Activated naive CD4-positive, alpha-beta T cell treated with anti-CD3 and anti-CD28 coated beads, Interleukin-2, amount 50 U/mL, for 24 hours (primary cell): ENCODE measurements around the gene NHP2.
"Not testable (repeated sequence)": the region's sequence is repeated elsewhere in the genome, so short reads cannot be mapped to it uniquely, and the experiment has no call there.

Experiments used
- H3K27ac Mint-ChIP-seq: one replicate; pipeline ENCODE4 v1.8.0; 2021; ENCODE audit warnings: mild to moderate bottlenecking, mixed read lengths
- H3K27me3 Mint-ChIP-seq: one replicate; pipeline ENCODE4 v1.8.0; 2021; ENCODE audit warnings: mixed read lengths
- H3K36me3 Mint-ChIP-seq: one replicate; pipeline ENCODE4 v1.8.0; 2021; ENCODE audit warnings: mixed read lengths
- H3K4me1 Mint-ChIP-seq: one replicate; pipeline ENCODE4 v1.8.0; 2021; ENCODE audit warnings: mixed read lengths
- H3K4me3 Mint-ChIP-seq: one replicate; pipeline ENCODE4 v1.8.0; 2021; ENCODE audit warnings: mild to moderate bottlenecking, mixed read lengths
- H3K9me3 Mint-ChIP-seq: one replicate; pipeline ENCODE4 v1.8.0; 2021; ENCODE audit warnings: mixed read lengths

NHP2 gene

GRCh38 chr5:178127300-178128009, 26.2 kb downstream of the NHP2 start:
- H3K27ac Mint-ChIP-seq, H3K4me1 Mint-ChIP-seq: not testable (repeated sequence)

GRCh38 chr5:178126556-178126955, 27.1 kb downstream of the NHP2 start:
- peaks cover 6% of the 10 kb centered on the region for H3K4me1 Mint-ChIP-seq
- H3K36me3 Mint-ChIP-seq, result no peaks in the 10 kb centered on the region
- no peaks in the 10 kb centered on the region for H3K9me3 Mint-ChIP-seq
- no peak overlapping the region for H3K27ac Mint-ChIP-seq
- H3K27me3 Mint-ChIP-seq, result no peaks in the 10 kb centered on the region
- no peak overlapping the region for H3K4me3 Mint-ChIP-seq

More at GRCh38 chr5:178127300-178128009, 26.2 kb downstream of the NHP2 start:
- H3K4me3 Mint-ChIP-seq, H3K27me3 Mint-ChIP-seq, H3K9me3 Mint-ChIP-seq, H3K36me3 Mint-ChIP-seq: not testable (repeated sequence)

GRCh38 chr5:178125253-178125906, 28.3 kb downstream of the NHP2 start:
- peaks cover 11% of the 10 kb centered on the region for H3K4me1 Mint-ChIP-seq
- no peaks in the 10 kb centered on the region for H3K9me3 Mint-ChIP-seq
- H3K27ac Mint-ChIP-seq, result peak overlapping the region; percentile 41
- H3K36me3 Mint-ChIP-seq, result no peaks in the 10 kb centered on the region
- H3K4me3 Mint-ChIP-seq, result no peak overlapping the region
- no peaks in the 10 kb centered on the region for H3K27me3 Mint-ChIP-seq

GRCh38 chr5:178123966-178124925, 29.4 kb downstream of the NHP2 start:
- H3K4me1 Mint-ChIP-seq, result peaks cover 11% of the 10 kb centered on the region
- no peaks in the 10 kb centered on the region for H3K27me3 Mint-ChIP-seq
- no peaks in the 10 kb centered on the region for H3K36me3 Mint-ChIP-seq
- no peak overlapping the region for H3K27ac Mint-ChIP-seq
- H3K9me3 Mint-ChIP-seq, result no peaks in the 10 kb centered on the region
- H3K4me3 Mint-ChIP-seq, result no peak overlapping the region

- Mint-ChIP-seq H3K27ac (no peak overlapping the region), H3K36me3 (no peaks in the 10 kb centered on the region), H3K4me3 (no peak overlapping the region), H3K9me3 (no peaks in the 10 kb centered on the region), H3K4me1 (peaks cover 11% of the 10 kb centered on the region), H3K27me3 (no peaks in the 10 kb centered on the region)
Observed at GRCh38 chr5:178123094-178123965, 30.4 kb downstream of the NHP2 start.

GRCh38 chr5:178122346-178122745, 31.3 kb downstream of the NHP2 start:
- Mint-ChIP-seq H3K4me3 (no peak overlapping the region), H3K27me3 (no peaks in the 10 kb centered on the region), H3K27ac (no peak overlapping the region), H3K36me3 (no peaks in the 10 kb centered on the region), H3K9me3 (no peaks in the 10 kb centered on the region), H3K4me1 (peaks cover 11% of the 10 kb centered on the region)

GRCh38 chr5:178121391-178122276, 32.1 kb downstream of the NHP2 start:
- peak overlapping the region; percentile 36 for H3K4me3 Mint-ChIP-seq
- H3K36me3 Mint-ChIP-seq, result no peaks in the 10 kb centered on the region
- H3K9me3 Mint-ChIP-seq, result no peaks in the 10 kb centered on the region
- H3K4me1 Mint-ChIP-seq, result peaks cover 17% of the 10 kb centered on the region
- no peak overlapping the region for H3K27ac Mint-ChIP-seq
- no peaks in the 10 kb centered on the region for H3K27me3 Mint-ChIP-seq

GRCh38 chr5:178120607-178121357, 32.9 kb downstream of the NHP2 start:
- no peaks in the 10 kb centered on the region for H3K9me3 Mint-ChIP-seq
- no peaks in the 10 kb centered on the region for H3K27me3 Mint-ChIP-seq
- peaks cover 24% of the 10 kb centered on the region for H3K4me1 Mint-ChIP-seq
- no peaks in the 10 kb centered on the region for H3K36me3 Mint-ChIP-seq
- no peak overlapping the region for H3K27ac Mint-ChIP-seq
- peak overlapping the region; percentile 36 for H3K4me3 Mint-ChIP-seq

GRCh38 chr5:178119915-178120606, 33.6 kb downstream of the NHP2 start:
- no peaks in the 10 kb centered on the region for H3K9me3 Mint-ChIP-seq
- H3K4me3 Mint-ChIP-seq, result no peak overlapping the region
- H3K36me3 Mint-ChIP-seq, result no peaks in the 10 kb centered on the region
- H3K27me3 Mint-ChIP-seq, result no peaks in the 10 kb centered on the region
- H3K4me1 Mint-ChIP-seq, result peaks cover 29% of the 10 kb centered on the region
- H3K27ac Mint-ChIP-seq, result no peak overlapping the region

GRCh38 chr5:178117923-178118701, 35.6 kb downstream of the NHP2 start:
- H3K4me1 Mint-ChIP-seq, result peaks cover 38% of the 10 kb centered on the region
- no peaks in the 10 kb centered on the region for H3K27me3 Mint-ChIP-seq
- no peaks in the 10 kb centered on the region for H3K9me3 Mint-ChIP-seq
- no peak overlapping the region for H3K27ac Mint-ChIP-seq
- no peak overlapping the region for H3K4me3 Mint-ChIP-seq
- H3K36me3 Mint-ChIP-seq, result no peaks in the 10 kb centered on the region

- H3K36me3 Mint-ChIP-seq, result no peaks in the 10 kb centered on the region
- H3K27me3 Mint-ChIP-seq, result no peaks in the 10 kb centered on the region
- peak overlapping the region; percentile 77 for H3K4me3 Mint-ChIP-seq
- H3K27ac Mint-ChIP-seq, result peak overlapping the region; percentile 65
- H3K9me3 Mint-ChIP-seq, result no peaks in the 10 kb centered on the region
- H3K4me1 Mint-ChIP-seq, result peaks cover 42% of the 10 kb centered on the region
Observed at GRCh38 chr5:178116143-178116885, 37.4 kb downstream of the NHP2 start.

GRCh38 chr5:178115814-178116142, 37.9 kb downstream of the NHP2 start:
- no peaks in the 10 kb centered on the region for H3K36me3 Mint-ChIP-seq
- peaks cover 36% of the 10 kb centered on the region for H3K4me1 Mint-ChIP-seq
- no peaks in the 10 kb centered on the region for H3K27me3 Mint-ChIP-seq
- H3K27ac Mint-ChIP-seq, result no peak overlapping the region
- no peaks in the 10 kb centered on the region for H3K9me3 Mint-ChIP-seq
- H3K4me3 Mint-ChIP-seq, result peak overlapping the region; percentile 57
